ENCODE measurements around the gene AXIN1.
A peak's percentile ranks its signal among the peaks of the same experiment; 100 is the strongest.
"Not testable (repeated sequence)": the region's sequence is repeated elsewhere in the genome, so short reads cannot be mapped to it uniquely, and the experiment has no call there.

The AXIN1 gene

GRCh38 chr16:380762-381011 lies 28.2 kb upstream of the AXIN1 start:
- Histone ChIP-seq H3K4me3 (ENCODE audit: low read length) (peak overlapping the region; percentile 90), H3K9me3 (ENCODE audit: insufficient read depth, low read depth, low read length) (no peaks in the 10 kb centered on the region), H3K36me3 (ENCODE audit: insufficient read depth, low read length) (peaks cover 19% of the 10 kb centered on the region), H3K27ac (ENCODE audit: low read depth, low read length) (peak overlapping the region; percentile 71; the same call in 1 of the 2 replicates), H3K27me3 (ENCODE audit: insufficient read depth, low read length) (peaks cover 16% of the 10 kb centered on the region; the same call in 1 of the 2 replicates), H3K4me1 (ENCODE audit: insufficient read depth, low read length) (peaks cover 18% of the 10 kb centered on the region), H3K9ac (ENCODE audit: low read depth, low read length) (peak overlapping the region; percentile 66)
- WGBS = 7% methylated on average over 12 of the region's 12 CpGs

GRCh38 chr16:379961-380761 lies 27.6 kb upstream of the AXIN1 start:
- Histone ChIP-seq H3K27me3 (ENCODE audit: insufficient read depth, low read length) (peaks cover 16% of the 10 kb centered on the region; the same call in 1 of the 2 replicates), H3K9me3 (ENCODE audit: insufficient read depth, low read depth, low read length) (no peaks in the 10 kb centered on the region), H3K4me3 (ENCODE audit: low read length) (peak overlapping the region; percentile 90), H3K9ac (ENCODE audit: low read depth, low read length) (peak overlapping the region; percentile 30; the same call in 1 of the 2 replicates), H3K4me1 (ENCODE audit: insufficient read depth, low read length) (peaks cover 18% of the 10 kb centered on the region), H3K36me3 (ENCODE audit: insufficient read depth, low read length) (peaks cover 21% of the 10 kb centered on the region), H3K27ac (ENCODE audit: low read depth, low read length) (peak overlapping the region; percentile 25; the same call in 1 of the 2 replicates)
- WGBS = 79% methylated on average over 27 of the region's 27 CpGs

GRCh38 chr16:379183-379960 lies 26.8 kb upstream of the AXIN1 start:
- 60% methylated on average over 16 of the region's 16 CpGs for whole genome bisulfite sequencing
- Histone ChIP-seq H3K9ac (ENCODE audit: low read depth, low read length) (peak overlapping the region; percentile 30; the same call in 1 of the 2 replicates), H3K4me3 (ENCODE audit: low read length) (peak overlapping the region; percentile 90), H3K4me1 (ENCODE audit: insufficient read depth, low read length) (peaks cover 18% of the 10 kb centered on the region), H3K36me3 (ENCODE audit: insufficient read depth, low read length) (peaks cover 29% of the 10 kb centered on the region), H3K27me3 (ENCODE audit: insufficient read depth, low read length) (peaks cover 16% of the 10 kb centered on the region; the same call in 1 of the 2 replicates), H3K9me3 (ENCODE audit: insufficient read depth, low read depth, low read length) (no peaks in the 10 kb centered on the region), H3K27ac (ENCODE audit: low read depth, low read length) (peak overlapping the region; percentile 25)

GRCh38 chr16:378821-379182 lies 26.3 kb upstream of the AXIN1 start:
- Histone ChIP-seq H3K27ac (ENCODE audit: low read depth, low read length) (no peak overlapping the region; the same call in 1 of the 2 replicates), H3K4me3 (ENCODE audit: low read length) (no peak overlapping the region)
- WGBS = 76% methylated on average over 14 of the region's 14 CpGs

GRCh38 chr16:378113-378820 lies 25.7 kb upstream of the AXIN1 start:
- not testable (repeated sequence) for H3K4me3 ChIP-seq (ENCODE audit: low read length); H3K9me3 ChIP-seq (ENCODE audit: insufficient read depth, low read depth, low read length); H3K4me1 ChIP-seq (ENCODE audit: insufficient read depth, low read length); H3K27ac ChIP-seq (ENCODE audit: low read depth, low read length); H3K9ac ChIP-seq (ENCODE audit: low read depth, low read length)
- WGBS = 91% methylated on average over 33 of the region's 36 CpGs
- Histone ChIP-seq H3K36me3 (ENCODE audit: insufficient read depth, low read length) (peaks cover 40% of the 10 kb centered on the region), H3K27me3 (ENCODE audit: insufficient read depth, low read length) (peaks cover 13% of the 10 kb centered on the region; the same call in 1 of the 2 replicates)

More at GRCh38 chr16:378821-379182, 26.3 kb upstream of the AXIN1 start:
- Histone ChIP-seq H3K27me3 (ENCODE audit: insufficient read depth, low read length) (peaks cover 16% of the 10 kb centered on the region; the same call in 1 of the 2 replicates), H3K4me1 (ENCODE audit: insufficient read depth, low read length) (peaks cover 13% of the 10 kb centered on the region), H3K9ac (ENCODE audit: low read depth, low read length) (no peak overlapping the region), H3K9me3 (ENCODE audit: insufficient read depth, low read depth, low read length) (no peaks in the 10 kb centered on the region), H3K36me3 (ENCODE audit: insufficient read depth, low read length) (peaks cover 35% of the 10 kb centered on the region)

GRCh38 chr16:377419-377951 lies 25.0 kb upstream of the AXIN1 start:
- H3K9me3 ChIP-seq (ENCODE audit: insufficient read depth, low read depth, low read length) = no peaks in the 10 kb centered on the region
- H3K4me3 ChIP-seq (ENCODE audit: low read length) = no peak overlapping the region
- H3K36me3 ChIP-seq (ENCODE audit: insufficient read depth, low read length) = peaks cover 46% of the 10 kb centered on the region
- H3K9ac ChIP-seq (ENCODE audit: low read depth, low read length) = no peak overlapping the region
- peaks cover 6% of the 10 kb centered on the region; the same call in 1 of the 2 replicates for H3K27me3 ChIP-seq (ENCODE audit: insufficient read depth, low read length)
- no peak overlapping the region for H3K27ac ChIP-seq (ENCODE audit: low read depth, low read length)
- peaks cover 6% of the 10 kb centered on the region; the same call in 1 of the 2 replicates for H3K4me1 ChIP-seq (ENCODE audit: insufficient read depth, low read length)
- 93% methylated on average over 42 of the region's 42 CpGs for WGBS

- Histone ChIP-seq H3K27me3 (ENCODE audit: insufficient read depth, low read length) (no peaks in the 10 kb centered on the region), H3K27ac (ENCODE audit: low read depth, low read length) (no peak overlapping the region), H3K36me3 (ENCODE audit: insufficient read depth, low read length) (peaks cover 51% of the 10 kb centered on the region), H3K4me3 (ENCODE audit: low read length) (no peak overlapping the region), H3K9me3 (ENCODE audit: insufficient read depth, low read depth, low read length) (no peaks in the 10 kb centered on the region), H3K4me1 (ENCODE audit: insufficient read depth, low read length) (peaks cover 6% of the 10 kb centered on the region; the same call in 1 of the 2 replicates), H3K9ac (ENCODE audit: low read depth, low read length) (no peak overlapping the region)
- 93% methylated on average over 26 of the region's 26 CpGs for WGBS
Measured at GRCh38 chr16:376817-377418, 24.4 kb upstream of the AXIN1 start.

GRCh38 chr16:375927-376816 lies 23.6 kb upstream of the AXIN1 start:
- Histone ChIP-seq H3K36me3 (ENCODE audit: insufficient read depth, low read length) (peaks cover 56% of the 10 kb centered on the region), H3K4me1 (ENCODE audit: insufficient read depth, low read length) (peaks cover 6% of the 10 kb centered on the region; the same call in 1 of the 2 replicates), H3K27ac (ENCODE audit: low read depth, low read length) (no peak overlapping the region), H3K9ac (ENCODE audit: low read depth, low read length) (no peak overlapping the region), H3K4me3 (ENCODE audit: low read length) (no peak overlapping the region), H3K9me3 (ENCODE audit: insufficient read depth, low read depth, low read length) (no peaks in the 10 kb centered on the region), H3K27me3 (ENCODE audit: insufficient read depth, low read length) (no peaks in the 10 kb centered on the region)
- WGBS = 96% methylated on average over 44 of the region's 44 CpGs

- Histone ChIP-seq H3K4me3 (ENCODE audit: low read length) (no peak overlapping the region), H3K36me3 (ENCODE audit: insufficient read depth, low read length) (peaks cover 56% of the 10 kb centered on the region), H3K27me3 (ENCODE audit: insufficient read depth, low read length) (no peaks in the 10 kb centered on the region), H3K27ac (ENCODE audit: low read depth, low read length) (no peak overlapping the region), H3K4me1 (ENCODE audit: insufficient read depth, low read length) (peaks cover 12% of the 10 kb centered on the region), H3K9ac (ENCODE audit: low read depth, low read length) (no peak overlapping the region), H3K9me3 (ENCODE audit: insufficient read depth, low read depth, low read length) (no peaks in the 10 kb centered on the region)
- WGBS = 94% methylated on average over 23 of the region's 23 CpGs
Measured at GRCh38 chr16:375212-375611, 22.7 kb upstream of the AXIN1 start.

GRCh38 chr16:374616-374926 lies 22.0 kb upstream of the AXIN1 start:
- no peaks in the 10 kb centered on the region for H3K9me3 ChIP-seq (ENCODE audit: insufficient read depth, low read depth, low read length)
- peaks cover 56% of the 10 kb centered on the region for H3K36me3 ChIP-seq (ENCODE audit: insufficient read depth, low read length)
- peaks cover 10% of the 10 kb centered on the region for H3K4me1 ChIP-seq (ENCODE audit: insufficient read depth, low read length)
- no peak overlapping the region for H3K4me3 ChIP-seq (ENCODE audit: low read length)
- no peak overlapping the region for H3K9ac ChIP-seq (ENCODE audit: low read depth, low read length)
- no peaks in the 10 kb centered on the region for H3K27me3 ChIP-seq (ENCODE audit: insufficient read depth, low read length)
- WGBS = 95% methylated on average over 9 of the region's 9 CpGs
- no peak overlapping the region for H3K27ac ChIP-seq (ENCODE audit: low read depth, low read length)
